OCI-LY1 (cell line): Measurements from ENCODE around the gene ZBTB7C.

ENCODE experiments used
- H2AFZ ChIP-seq: fragments of 200-600 bp; sonication (generic), shearing (Covaris generic); 2 replicates; pipeline ENCODE4 v1.6.0; 2014; ENCODE audit warnings: antibody characterized with exemption, mild to moderate bottlenecking, low read length
- H3F3A ChIP-seq: fragments of 200-600 bp; sonication (generic), shearing (Covaris generic); 2 replicates; pipeline ENCODE4 v1.6.0; 2014; ENCODE audit warnings: mild to moderate bottlenecking, antibody characterized with exemption, low read length, moderate library complexity; ENCODE audit not compliant: insufficient read depth
- H3K27ac ChIP-seq: fragments of 200-600 bp; sonication (generic); 2 replicates; pipeline ENCODE4 v1.5.1; 2014; ENCODE audit warnings: low read length, mixed run types, mild to moderate bottlenecking, low read depth; ENCODE audit not compliant: poor library complexity, severe bottlenecking
- H3K27me3 ChIP-seq: fragments of 200-600 bp; sonication (generic); 2 replicates; pipeline ENCODE4 v1.6.0; 2014; ENCODE audit warnings: antibody characterized with exemption, mild to moderate bottlenecking, low read length, moderate library complexity; ENCODE audit not compliant: insufficient read depth
- H3K36me3 ChIP-seq: fragments of 200-600 bp; sonication (generic); 2 replicates; pipeline ENCODE4 v1.6.1; 2014; ENCODE audit warnings: mild to moderate bottlenecking, antibody characterized with exemption, low read length, moderate library complexity, mixed read lengths; ENCODE audit not compliant: insufficient read depth
- H3K4me1 ChIP-seq: fragments of 200-600 bp; sonication (generic); 2 replicates; pipeline ENCODE4 v1.5.1; 2014; ENCODE audit warnings: mild to moderate bottlenecking, low read length, moderate library complexity; ENCODE audit not compliant: insufficient read depth, severe bottlenecking
- H3K4me2 ChIP-seq: fragments of 200-600 bp; sonication (generic), shearing (Covaris generic); 2 replicates; pipeline ENCODE4 v1.6.1; 2014; ENCODE audit warnings: low read length
- H3K4me3 ChIP-seq: fragments of 200-600 bp; sonication (generic); 2 replicates; pipeline ENCODE4 v1.5.1; 2014; ENCODE audit warnings: low read length, low read depth, mild to moderate bottlenecking, mixed read lengths; ENCODE audit not compliant: poor library complexity, severe bottlenecking
- H3K79me2 ChIP-seq: fragments of 200-600 bp; shearing (Covaris generic); 2 replicates; pipeline ENCODE4 v1.6.1; 2016; ENCODE audit warnings: mixed run types, low read length, mixed read lengths; ENCODE audit not compliant: insufficient read depth
- H3K9ac ChIP-seq: fragments of 200-600 bp; sonication (generic), shearing (Covaris generic); 2 replicates; pipeline ENCODE4 v1.6.1; 2014; ENCODE audit warnings: mild to moderate bottlenecking, low read length, mixed read lengths
- H3K9me2 ChIP-seq: fragments of 200-600 bp; sonication (generic), shearing (Covaris generic); 2 replicates; pipeline ENCODE4 v1.6.1; 2014; ENCODE audit warnings: low read depth, mild to moderate bottlenecking, low read length, mixed read lengths
- H3K9me3 ChIP-seq: fragments of 200-600 bp; shearing (Covaris generic); 2 replicates; pipeline ENCODE4 v1.6.1; 2014; ENCODE audit warnings: low read length, mixed read lengths
- H4K20me1 ChIP-seq: fragments of 200-600 bp; sonication (generic), shearing (Covaris generic); 2 replicates; pipeline ENCODE4 v1.6.0; 2016; ENCODE audit warnings: mild to moderate bottlenecking, low read length; ENCODE audit not compliant: insufficient read depth
- EZH2 ChIP-seq: fragments of 200-600 bp; sonication (generic), shearing (Covaris generic); IDR thresholded peaks from 2 replicates; pipeline ENCODE4 v1.8.0; 2017; ENCODE audit warnings: borderline replicate concordance, mixed run types, mild to moderate bottlenecking, antibody characterized with exemption, low read length, moderate library complexity, mixed read lengths
- TF ChIP-seq, protein P1 (sequence below): fragments of 200-600 bp; sonication (generic), shearing (Covaris generic); IDR thresholded peaks from 2 replicates; pipeline ENCODE4 v1.5.1; 2017; ENCODE audit warnings: mild to moderate bottlenecking, antibody characterized with exemption, low read length, moderate library complexity, mixed read lengths

Gene ZBTB7C

DNA sequence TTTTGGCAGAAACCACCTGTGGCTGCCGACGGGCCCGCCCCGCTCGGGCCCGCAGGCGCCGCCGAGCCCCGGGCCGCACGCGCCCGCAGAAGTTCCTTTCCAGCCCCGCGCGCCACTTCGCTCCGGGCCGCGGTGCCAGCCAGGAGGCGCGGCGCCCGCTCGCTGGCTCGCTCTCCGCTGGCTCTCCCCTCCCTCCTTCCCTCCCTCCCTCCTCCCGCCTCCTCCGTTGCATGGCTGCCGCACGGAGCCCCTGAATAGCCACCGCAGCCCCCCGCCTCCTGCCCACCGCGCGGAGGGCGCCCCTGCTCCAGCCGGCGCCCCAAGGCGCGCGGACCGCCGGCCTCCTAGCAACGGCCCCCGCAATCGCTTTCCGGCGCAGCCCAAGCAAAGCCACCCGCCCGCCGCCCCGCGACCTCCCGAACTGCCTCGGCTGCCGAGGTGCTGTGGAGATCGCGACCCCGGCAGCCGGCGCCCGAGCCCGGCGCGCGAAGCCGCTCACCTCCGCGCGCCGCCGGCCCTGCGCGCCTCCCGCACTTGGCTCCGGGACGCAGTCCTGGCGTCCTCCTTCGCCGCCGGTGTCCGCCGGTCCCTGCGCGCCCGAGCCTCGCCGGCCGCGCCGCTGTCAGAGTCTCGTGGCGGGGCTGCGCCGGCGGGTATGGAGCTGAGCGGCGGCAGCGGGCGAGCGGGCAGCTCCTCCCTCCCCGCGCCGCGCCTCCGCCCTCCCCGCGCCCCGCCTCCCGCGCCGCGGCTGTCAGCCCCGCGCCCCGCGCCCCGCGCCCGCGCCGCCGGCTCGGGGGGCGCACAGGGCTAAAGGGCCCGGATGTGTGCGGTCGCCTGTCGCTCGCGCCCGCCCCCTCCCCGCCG lies at the start of gene ZBTB7C:
TSS of gene ZBTB7C (minus strand) at position 657 of the 864 bp plus-strand sequence.
- H3K27me3 ChIP-seq, result no peaks in the 10 kb centered on the region
- H3K9me3 ChIP-seq, result no peaks in the 10 kb centered on the region
- H3K36me3 ChIP-seq, result no peaks in the 10 kb centered on the region
- H3K4me2 ChIP-seq, result no peak within 1 kb of the TSS
- TF ChIP-seq EZH2, result no peak
- TF ChIP-seq, protein P1, sequence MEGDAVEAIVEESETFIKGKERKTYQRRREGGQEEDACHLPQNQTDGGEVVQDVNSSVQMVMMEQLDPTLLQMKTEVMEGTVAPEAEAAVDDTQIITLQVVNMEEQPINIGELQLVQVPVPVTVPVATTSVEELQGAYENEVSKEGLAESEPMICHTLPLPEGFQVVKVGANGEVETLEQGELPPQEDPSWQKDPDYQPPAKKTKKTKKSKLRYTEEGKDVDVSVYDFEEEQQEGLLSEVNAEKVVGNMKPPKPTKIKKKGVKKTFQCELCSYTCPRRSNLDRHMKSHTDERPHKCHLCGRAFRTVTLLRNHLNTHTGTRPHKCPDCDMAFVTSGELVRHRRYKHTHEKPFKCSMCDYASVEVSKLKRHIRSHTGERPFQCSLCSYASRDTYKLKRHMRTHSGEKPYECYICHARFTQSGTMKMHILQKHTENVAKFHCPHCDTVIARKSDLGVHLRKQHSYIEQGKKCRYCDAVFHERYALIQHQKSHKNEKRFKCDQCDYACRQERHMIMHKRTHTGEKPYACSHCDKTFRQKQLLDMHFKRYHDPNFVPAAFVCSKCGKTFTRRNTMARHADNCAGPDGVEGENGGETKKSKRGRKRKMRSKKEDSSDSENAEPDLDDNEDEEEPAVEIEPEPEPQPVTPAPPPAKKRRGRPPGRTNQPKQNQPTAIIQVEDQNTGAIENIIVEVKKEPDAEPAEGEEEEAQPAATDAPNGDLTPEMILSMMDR, result no peak
- no peaks in the 10 kb centered on the region for H3K9me2 ChIP-seq
- no peaks in the 10 kb centered on the region for H3F3A ChIP-seq
- H3K27ac ChIP-seq, result no peak within 1 kb of the TSS
- no peaks in the 10 kb centered on the region for H3K4me1 ChIP-seq
- no peak within 1 kb of the TSS for H3K9ac ChIP-seq
- H3K4me3 ChIP-seq, result no peak within 1 kb of the TSS
- no peaks in the 10 kb centered on the region for H3K79me2 ChIP-seq
- no peak within 1 kb of the TSS for H2AFZ ChIP-seq
- no peaks in the 10 kb centered on the region for H4K20me1 ChIP-seq

DNA sequence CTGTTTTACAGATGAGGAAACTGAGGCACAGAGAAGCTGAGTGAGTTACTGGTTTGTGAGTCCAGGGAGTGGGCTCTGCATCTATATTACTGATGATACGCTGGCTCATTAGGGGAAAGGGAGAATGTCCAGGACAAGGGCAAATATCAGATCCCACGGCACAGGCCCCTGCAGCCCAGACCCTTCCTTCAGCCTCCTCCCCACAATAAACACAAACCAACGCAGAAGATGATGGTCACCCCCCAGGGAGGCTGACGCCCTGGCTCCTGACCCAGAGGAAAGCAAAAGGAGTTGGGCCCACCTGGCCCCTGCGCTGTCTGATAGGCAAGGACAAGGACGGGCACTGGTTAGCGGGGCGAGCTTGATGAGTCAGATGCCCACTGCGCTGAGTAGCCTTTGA lies 47.7 kb upstream of the ZBTB7C start:
- TF ChIP-seq, protein P1, result no peak
- no peak for TF ChIP-seq EZH2
- H3K9ac ChIP-seq, result no peak overlapping the region
- no peaks in the 10 kb centered on the region for H3K4me1 ChIP-seq
- no peaks in the 10 kb centered on the region for H3K79me2 ChIP-seq
- H3K4me3 ChIP-seq, result no peak overlapping the region
- no peak overlapping the region for H3K4me2 ChIP-seq
- H3K9me2 ChIP-seq, result no peaks in the 10 kb centered on the region
- no peak overlapping the region for H2AFZ ChIP-seq
- no peaks in the 10 kb centered on the region for H4K20me1 ChIP-seq
- no peaks in the 10 kb centered on the region for H3F3A ChIP-seq
- no peak overlapping the region for H3K27ac ChIP-seq
- no peaks in the 10 kb centered on the region for H3K36me3 ChIP-seq
- no peaks in the 10 kb centered on the region for H3K9me3 ChIP-seq
- H3K27me3 ChIP-seq, result peaks cover 3% of the 10 kb centered on the region; the same call in 1 of the 2 replicates

DNA sequence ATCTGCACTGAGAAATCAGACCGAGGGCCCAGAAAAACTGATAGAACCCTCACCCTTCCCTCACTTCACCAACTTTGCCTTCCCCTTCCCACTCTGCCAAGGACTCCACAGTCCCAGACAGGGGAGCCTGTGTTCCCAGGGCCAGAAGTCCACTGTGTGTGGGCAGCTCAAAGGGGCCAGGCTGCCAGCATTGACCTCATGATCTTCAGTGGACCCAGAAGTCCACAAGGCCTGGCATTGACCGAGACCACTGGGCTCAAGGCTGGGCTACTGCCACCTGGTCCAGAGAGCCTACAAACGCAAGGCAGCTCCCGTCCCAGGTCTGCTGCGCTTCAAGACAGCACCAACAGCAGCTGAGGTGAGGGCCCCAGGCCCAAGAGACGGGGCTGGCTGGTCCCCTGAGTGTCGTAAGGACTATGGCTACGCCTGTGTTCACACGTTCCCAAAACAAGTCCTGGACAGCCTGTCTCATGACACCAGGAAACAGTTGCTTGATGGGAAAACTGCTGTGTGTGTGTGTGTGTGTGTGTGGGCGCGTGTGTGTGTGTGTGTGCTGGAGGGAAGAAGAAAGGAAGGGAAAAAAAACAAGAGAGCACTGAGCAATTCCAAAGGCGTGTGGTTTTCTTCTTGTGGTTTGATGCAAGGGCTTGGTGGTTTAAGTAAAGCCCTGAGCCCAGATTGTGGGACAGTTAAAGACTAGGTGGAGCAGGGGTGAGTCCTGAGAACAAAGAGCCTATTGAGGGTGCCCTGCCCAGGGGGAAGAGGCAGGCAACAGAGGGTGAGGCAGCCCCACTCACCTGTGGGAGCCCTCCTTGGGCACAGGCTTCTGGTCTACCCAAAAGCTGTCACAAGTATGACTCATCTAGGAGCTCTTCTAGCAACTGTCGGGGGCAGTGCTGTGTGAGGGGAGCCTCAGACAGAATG lies 46.6 kb upstream of the ZBTB7C start:
- Histone ChIP-seq H3K9me2 (no peaks in the 10 kb centered on the region), H2AFZ (no peak overlapping the region), H3K4me2 (no peak overlapping the region)

More for the DNA sequence above, 46.6 kb upstream of the ZBTB7C start:
- H4K20me1 ChIP-seq, result no peaks in the 10 kb centered on the region
- H3K36me3 ChIP-seq, result no peaks in the 10 kb centered on the region
- peaks cover 3% of the 10 kb centered on the region; the same call in 1 of the 2 replicates for H3K27me3 ChIP-seq
- TF ChIP-seq, protein P1, result no peak
- no peak for TF ChIP-seq EZH2
- H3K27ac ChIP-seq, result no peak overlapping the region
- no peak overlapping the region for H3K9ac ChIP-seq
- H3K4me1 ChIP-seq, result no peaks in the 10 kb centered on the region
- no peaks in the 10 kb centered on the region for H3K9me3 ChIP-seq
- no peaks in the 10 kb centered on the region for H3F3A ChIP-seq
- no peaks in the 10 kb centered on the region for H3K79me2 ChIP-seq
- no peak overlapping the region for H3K4me3 ChIP-seq
